Measurements from ENCODE around the gene PCBP4.

Gene PCBP4

GRCh38 chr3:51958603-51959521, 8.4 kb downstream of the PCBP4 start:
- in situ Hi-C loops (cut with MboI; ENCODE audit: low sequenced_read_pairs): no loop called here

GRCh38 chr3:51957520-51958205, 9.6 kb downstream of the PCBP4 start:
- in situ Hi-C loops (cut with MboI; ENCODE audit: low sequenced_read_pairs): no loop called here

GRCh38 chr3:51955893-51956770, 11.1 kb downstream of the PCBP4 start:
- in situ Hi-C loops (cut with MboI; ENCODE audit: low sequenced_read_pairs): no loop called here

- in situ Hi-C loops (cut with MboI; ENCODE audit: low sequenced_read_pairs): no loop called here
Measured at GRCh38 chr3:51955175-51955892, 11.9 kb downstream of the PCBP4 start, which contains the start of gene GPR62. GPR62 (plus strand) TSS chr3:51955381; CDS start chr3:51955653, 272 bp downstream.

- in situ Hi-C loops (cut with MboI; ENCODE audit: low sequenced_read_pairs): no loop called here
Measured at GRCh38 chr3:51954713-51955112, 12.5 kb downstream of the PCBP4 start.

GRCh38 chr3:51954105-51954504, 13.1 kb downstream of the PCBP4 start:
- in situ Hi-C loops (cut with MboI; ENCODE audit: low sequenced_read_pairs): no loop called here

GRCh38 chr3:51953445-51953844, 13.8 kb downstream of the PCBP4 start:
- in situ Hi-C loops (cut with MboI; ENCODE audit: low sequenced_read_pairs): no loop called here

GRCh38 chr3:51950899-51951298, 16.4 kb downstream of the PCBP4 start:
- in situ Hi-C loops (cut with MboI; ENCODE audit: low sequenced_read_pairs): no loop called here

GRCh38 chr3:51949121-51949520, 18.1 kb downstream of the PCBP4 start:
- in situ Hi-C loops (cut with MboI; ENCODE audit: low sequenced_read_pairs): no loop called here

GRCh38 chr3:51948016-51948580, 19.2 kb downstream of the PCBP4 start:
- in situ Hi-C loops (cut with MboI; ENCODE audit: low sequenced_read_pairs): no loop called here

- in situ Hi-C loops (cut with MboI; ENCODE audit: low sequenced_read_pairs): no loop called here
Measured at GRCh38 chr3:51947215-51947900, 19.9 kb downstream of the PCBP4 start.

- in situ Hi-C loops (cut with MboI; ENCODE audit: low sequenced_read_pairs): no loop called here
Measured at GRCh38 chr3:51946796-51947195, 20.5 kb downstream of the PCBP4 start.

- in situ Hi-C loops (cut with MboI; ENCODE audit: low sequenced_read_pairs): no loop called here
Measured at GRCh38 chr3:51945926-51946705, 21.1 kb downstream of the PCBP4 start.

- in situ Hi-C loops (cut with MboI; ENCODE audit: low sequenced_read_pairs): no loop called here
Measured at GRCh38 chr3:51945031-51945840, 22.0 kb downstream of the PCBP4 start.

- in situ Hi-C loops (cut with MboI; ENCODE audit: low sequenced_read_pairs): no loop called here
Measured at GRCh38 chr3:51944451-51945021, 22.7 kb downstream of the PCBP4 start.

- in situ Hi-C loops (cut with MboI; ENCODE audit: low sequenced_read_pairs): no loop called here
Measured at GRCh38 chr3:51943451-51944391, 23.5 kb downstream of the PCBP4 start.
